K562 (cell line): Measurements from ENCODE around the gene LIX1. TPM values are rescaled to one million over a fixed set of nuclear protein-coding genes. Genes with fewer than 3 reads are reported as not detected.

Experiments used
- ATAC-seq: fragments of 200-7000 bp; cut with Tn5 transposase; 3 replicates; pipeline ENCODE4 v1.9.1; 2020; ENCODE audit warnings: moderate library complexity
- BruUV-seq: library from RNA; stranded (reverse); fragments of 400-500 nt; replicated peaks from 2 replicates; lab custom pipeline; 2021; lab: Mats Ljungman, UMichigan
- CTCF ChIA-PET: fragments of 300-600 bp; formaldehyde crosslinking; extraction: SDS; loops from one replicate; lab custom pipeline; 2021; ENCODE audit warnings: low intra/inter-chr PET ratio; lab: Yijun Ruan, JAX
- POLR2A ChIA-PET: fragments of 300-600, 350-650 bp; sonication (Branson Sonifier 250); formaldehyde crosslinking; extraction: SDS; loops from one replicate; lab custom pipeline; 2021; ENCODE audit warnings: antibody characterized with exemption, inconsistent platforms; lab: Yijun Ruan, JAX
- DNase-seq, 4 experiments: peaks; one replicate each; pipeline versions ENCODE4 v3.0.0 to v3.0.0-alpha.2; 2011 to 2018; ENCODE audit warnings: low spot score in 3 of 4, mixed read lengths in 3 of 4; ENCODE audit errors: extremely low read depth in 1 of 4
- FAIRE-seq: peaks from 2 replicates; lab custom pipeline; 2011; peaks lifted over from hg19 to GRCh38; lab: Jason Lieb, UNC
- H2AFZ ChIP-seq: 2 replicates; pipeline ENCODE4 v1.6.0; 2011; ENCODE audit warnings: low read depth, low read length, control low read depth, inconsistent platforms
- H3K27ac ChIP-seq: fragments of 200-600 bp; 3 replicates; pipeline ENCODE4 v1.8.0; 2011; ENCODE audit warnings: low read depth, mild to moderate bottlenecking, control low read depth, inconsistent platforms, low read length, moderate library complexity, mixed read lengths; ENCODE audit errors: extremely low read depth
- H3K27me3 ChIP-seq, 2 experiments: fragments of 300-600 bp in 1 of 2; 2 replicates in 1 of 2; 3 replicates in 1 of 2; pipeline versions ENCODE4 v1.6.0 to v1.8.0; 2011; ENCODE audit warnings: inconsistent platforms in 2 of 2, low read length in 2 of 2, mild to moderate bottlenecking in 1 of 2, mixed read lengths in 1 of 2, moderate library complexity in 1 of 2; ENCODE audit not compliant: control insufficient read depth in 2 of 2, insufficient read depth in 2 of 2
- H3K36me3 ChIP-seq: fragments of 300-600 bp; 3 replicates; pipeline ENCODE4 v1.8.0; 2011; ENCODE audit warnings: mild to moderate bottlenecking, low read length, inconsistent platforms; ENCODE audit not compliant: control insufficient read depth, insufficient read depth
- H3K4me1 ChIP-seq, 2 experiments: fragments of 200-600 bp in 1 of 2; replicated peaks in 1 of 2; 2 replicates in 1 of 2; 3 replicates in 1 of 2; pipeline versions ENCODE4 v1.5.1 to v1.8.0; 2011; ENCODE audit warnings: inconsistent platforms in 2 of 2, low read length in 2 of 2, mild to moderate bottlenecking in 1 of 2, mixed read lengths in 1 of 2, moderate library complexity in 1 of 2; ENCODE audit not compliant: control insufficient read depth in 2 of 2, insufficient read depth in 2 of 2
- H3K4me2 ChIP-seq: 2 replicates; pipeline ENCODE4 v1.6.1; 2011; ENCODE audit warnings: low read length, control low read depth, inconsistent platforms, mixed read lengths; ENCODE audit not compliant: insufficient read depth
- H3K4me3 ChIP-seq: fragments of 200-600 bp; sonication (generic), shearing (Covaris generic); 2 replicates; pipeline ENCODE4 v1.5.1; 2016; ENCODE audit warnings: control low read depth, inconsistent platforms
- H3K79me2 ChIP-seq: fragments of 200-600 bp; 3 replicates; pipeline ENCODE4 v1.8.0; 2011; ENCODE audit warnings: low read length, inconsistent platforms; ENCODE audit not compliant: control insufficient read depth, insufficient read depth
- H3K9ac ChIP-seq, 2 experiments: 2 replicates each; pipeline versions ENCODE4 v1.6.0 to v1.6.1; 2011; ENCODE audit warnings: low read depth in 2 of 2, low read length in 2 of 2, control low read depth in 1 of 2, inconsistent platforms in 1 of 2, mild to moderate bottlenecking in 1 of 2, mixed read lengths in 1 of 2; ENCODE audit not compliant: insufficient read depth in 1 of 2
- H3K9me1 ChIP-seq: one replicate; pipeline ENCODE4 v1.6.0; 2011; ENCODE audit warnings: inconsistent platforms, mild to moderate bottlenecking, low read length, moderate library complexity; ENCODE audit not compliant: control insufficient read depth, insufficient read depth
- H3K9me3 ChIP-seq: replicated peaks from 2 replicates; pipeline ENCODE4 v1.5.1; 2011; ENCODE audit warnings: low read depth, low read length, inconsistent platforms; ENCODE audit not compliant: control insufficient read depth, insufficient read depth
- H4K20me1 ChIP-seq: replicated peaks from 2 replicates; pipeline ENCODE4 v1.6.1; 2011; ENCODE audit warnings: low read length, inconsistent platforms, mixed read lengths; ENCODE audit not compliant: control insufficient read depth, insufficient read depth
- ARNT ChIP-seq, 2 experiments: fragments of 450-650 bp; IDR thresholded peaks; 2 replicates each; pipeline ENCODE4 v1.6.1; 2016; ENCODE audit warnings: mild to moderate bottlenecking in 1 of 2
- FOXJ3 ChIP-seq: sonication (generic); formaldehyde crosslinking; IDR thresholded peaks from 2 replicates; pipeline ENCODE4 v1.4.0; 2020; ENCODE audit warnings: mild to moderate bottlenecking, missing genetic modification reagents
- KAT2B ChIP-seq: IDR thresholded peaks from one replicate; pipeline ENCODE4 v1.6.1; 2012; ENCODE audit warnings: low read depth, mild to moderate bottlenecking, control low read depth, inconsistent platforms, low read length, moderate library complexity
- KDM1A ChIP-seq, 2 experiments: fragments of 450-650 bp; IDR thresholded peaks; 2 replicates each; pipeline ENCODE4 v1.6.1; 2016; ENCODE audit warnings: mild to moderate bottlenecking in 2 of 2
- MAZ ChIP-seq, 2 experiments: fragments of 450-650 bp in 1 of 2; sonication (generic) in 1 of 2; formaldehyde crosslinking; IDR thresholded peaks in 1 of 2; conservative IDR thresholded peaks in 1 of 2; 2 replicates each; pipeline versions ENCODE4 v1.4.0 to v1.5.0; 2020; ENCODE audit warnings: mild to moderate bottlenecking in 1 of 2, missing genetic modification reagents in 1 of 2
- MCM5 ChIP-seq: fragments of 450-650 bp; IDR thresholded peaks from 2 replicates; pipeline ENCODE4 v1.6.1; 2016; ENCODE audit warnings: low read depth
- RBM25 ChIP-seq: fragments of 200-400 bp; formaldehyde crosslinking; IDR thresholded peaks from 2 replicates; pipeline ENCODE4 v1.6.1; 2018; ENCODE audit warnings: low read length, low read depth, moderate library complexity; ENCODE audit not compliant: severe bottlenecking
- SNRNP70 ChIP-seq: fragments of 200-400 bp; formaldehyde crosslinking; optimal IDR thresholded peaks from 2 replicates; pipeline ENCODE3; 2017; ENCODE audit warnings: low read depth, low read length
- ZFP36 ChIP-seq: fragments of 150-350 bp; IDR thresholded peaks from 2 replicates; pipeline ENCODE4 v1.6.1; 2018; ENCODE audit warnings: low read length, low read depth; ENCODE audit not compliant: partially characterized antibody
- ZNF253 ChIP-seq: fragments of 250-450 bp; sonication (Bioruptor Pico); conservative IDR thresholded peaks from 2 replicates; pipeline ENCODE4 v1.6.1; 2021; ENCODE audit warnings: mild to moderate bottlenecking
- WGBS: fragments of 100-300 bp; shearing (Covaris generic); methylation state at CpG from one replicate; pipeline ENCODE4 v1.1.6; 2016; ENCODE audit warnings: low coverage, mixed read lengths; ENCODE audit not compliant: insufficient coverage; ENCODE audit errors: missing lambda C conversion rate; 5-methylcytosine and 5-hydroxymethylcytosine counted together
- in situ Hi-C: fragments of 300-500 bp; cut with MboI; formaldehyde crosslinking; loops from 4 replicates; pipeline ENCODE4 v1.15.0; 2018; ENCODE audit warnings: inconsistent platforms, mixed read lengths
- intact Hi-C: fragments of 100-400 bp; cut with micrococcal nuclease; formaldehyde crosslinking; loops from 2 replicates; pipeline ENCODE4 v1.14.2; 2022
- polyA plus RNA-seq, 8 experiments: library from polyadenylated mRNA; depleted of rRNA in 4 of 8; stranded (reverse) in 5 of 8; unstranded in 3 of 8; fragments of >200 nt; fragmentation: Nextera tagmentation in 2 of 8; fragmentation: Illumina TruSeq in 1 of 8; extraction: Ambion mirVana in 2 of 8; extraction: Trizol in 1 of 8; gene quantifications; 2 replicates each; pipeline versions ENCODE4 v1.2.1 to v1.2.3, GENCODE V29; 2011 to 2014; ENCODE audit warnings: inconsistent platforms in 1 of 8, missing spikeins in 1 of 8
- total RNA-seq, 7 experiments: library from RNA; depleted of rRNA in 6 of 7; stranded (reverse); fragments of >200 nt in 6 of 7; fragmentation: Illumina TruSeq in 2 of 7; extraction: Trizol in 2 of 7; gene quantifications; 2 replicates each; pipeline versions ENCODE4 v1.2.1 to v1.2.3, GENCODE V29; 2011 to 2021; ENCODE audit warnings: low replicate concordance in 1 of 7

The LIX1 gene
- total and polyA plus RNA-seq, 9 of the 15 experiments (the other 6 are each of a cell fraction or from before 2014, with no cell fraction given), result 0.01 to 0.18 TPM; not detected in 7

DNA sequence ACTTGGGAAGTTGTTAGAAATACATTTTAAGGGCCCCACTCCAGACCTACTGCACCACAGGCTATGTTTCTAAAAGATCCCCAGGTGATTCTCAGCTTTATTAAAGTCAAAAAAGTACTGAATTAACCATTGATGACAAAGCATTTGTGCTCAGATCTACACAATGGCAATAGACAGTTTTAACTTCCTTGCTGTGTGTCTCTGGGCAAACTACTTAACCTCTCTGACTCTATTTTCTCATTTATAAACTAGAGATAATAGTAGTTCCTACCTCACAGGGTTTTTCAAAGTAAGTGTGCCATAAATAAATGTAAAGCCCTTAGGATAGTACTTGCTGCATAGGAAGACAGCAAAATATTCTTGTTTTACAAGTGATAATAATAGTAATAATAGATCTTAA is 66.3 kb downstream of the LIX1 start:
- CTCF ChIA-PET, result no interaction called here
- Histone ChIP-seq H3K79me2 (no peaks in the 10 kb centered on the region), H3K27me3 (no peaks in the 10 kb centered on the region)

GRCh38 chr5:97075649-97076048 is 66.8 kb downstream of the LIX1 start:
- no TSS peak for BruUV-seq
- WGBS, result 55% methylated on average over 5 of the region's 5 CpGs

More for the DNA sequence above, 66.3 kb downstream of the LIX1 start:
- H3K36me3 ChIP-seq, result no peaks in the 10 kb centered on the region
- H3K4me1 ChIP-seq, result peaks cover 0 to 3% of the 10 kb centered on the region in 2 experiments; a peak in 1 of 5 replicates
- H3K9me3 ChIP-seq, result no peaks in the 10 kb centered on the region
- DNase-seq (no peak), ATAC-seq (no peak), FAIRE-seq (no peak)
- H3K27ac ChIP-seq, result no peak overlapping the region
- in situ Hi-C loops, result no loop called here
- no peaks in the 10 kb centered on the region for H3K9me1 ChIP-seq
- TF ChIP-seq KDM1A (IDR thresholded peaks at IDR 0.05), result 0 out of 4 replicates have a peak, but pooled peaks of 1 of the 2 experiments have one; percentile 13
- peak; percentile 91 for TF ChIP-seq RBM25
- TF ChIP-seq FOXJ3 (CRISPR knock-in tag), result no peak
- TF ChIP-seq ZFP36, result peak; percentile 76
- intact Hi-C loops, result no loop called here
- H2AFZ ChIP-seq, result peak overlapping the region; percentile 28; the same call in 1 of the 2 replicates
- no TSS peak for BruUV-seq
- POLR2A ChIA-PET, result no interaction called here
- H3K4me2 ChIP-seq, result no peak overlapping the region
- no peaks in the 10 kb centered on the region for H4K20me1 ChIP-seq
- H3K9ac ChIP-seq, result no peak overlapping the region
- H3K4me3 ChIP-seq, result no peak overlapping the region

More at GRCh38 chr5:97075649-97076048, 66.8 kb downstream of the LIX1 start:
- in situ Hi-C loops (no loop called here), intact Hi-C loops (no loop called here)
- Histone ChIP-seq H3K27me3 (no peaks in the 10 kb centered on the region), H3K9me3 (no peaks in the 10 kb centered on the region), H3K4me2 (no peak overlapping the region), H3K4me1 (peaks cover 0 to 3% of the 10 kb centered on the region in 2 experiments; a peak in 1 of 5 replicates), H2AFZ (peak overlapping the region; percentile 28; the same call in 1 of the 2 replicates), H3K36me3 (no peaks in the 10 kb centered on the region), H4K20me1 (no peaks in the 10 kb centered on the region), H3K9ac (no peak overlapping the region), H3K4me3 (no peak overlapping the region), H3K79me2 (no peaks in the 10 kb centered on the region), H3K27ac (no peak overlapping the region), H3K9me1 (no peaks in the 10 kb centered on the region)
- no peak for DNase-seq
- no peak for ATAC-seq
- POLR2A ChIA-PET, result interaction anchor here (1.1 kb wide), 1 partner anchor 15 kb away, joined by 3 read pairs; no protein-coding TSS in a partner anchor
- TF ChIP-seq MCM5, result no peak
- TF ChIP-seq SNRNP70, result no peak
- TF ChIP-seq KAT2B, result no peak
- no peak for TF ChIP-seq ZNF253 (CRISPR knock-in tag)
- TF ChIP-seq ARNT (IDR thresholded peaks at IDR 0.05), result no peak
- TF ChIP-seq MAZ (CRISPR knock-in tag; conservative IDR thresholded peaks at IDR 0.05 in 1 of 2, IDR thresholded peaks at IDR 0.05 in 1 of 2), result no peak
- no peak for FAIRE-seq
- CTCF ChIA-PET, result no interaction called here
